A673 (cell line): ENCODE data around the gene UBA7.

ENCODE experiments used
- CTCF ChIP-seq: fragments of 300-800, 200-600 bp; sonication (generic); conservative IDR thresholded peaks from 2 replicates; pipeline ENCODE4 v1.5.1; 2017; ENCODE audit warnings: low read depth, mild to moderate bottlenecking, antibody characterized with exemption, low read length, moderate library complexity, mixed read lengths
- EZH2 ChIP-seq: fragments of 200-600 bp; sonication (generic); IDR thresholded peaks from 2 replicates; pipeline ENCODE4 v1.6.1; 2017; ENCODE audit warnings: borderline replicate concordance, low read depth, mild to moderate bottlenecking, mixed read lengths, antibody characterized with exemption, low read length; ENCODE audit not compliant: poor library complexity, severe bottlenecking

DNA sequence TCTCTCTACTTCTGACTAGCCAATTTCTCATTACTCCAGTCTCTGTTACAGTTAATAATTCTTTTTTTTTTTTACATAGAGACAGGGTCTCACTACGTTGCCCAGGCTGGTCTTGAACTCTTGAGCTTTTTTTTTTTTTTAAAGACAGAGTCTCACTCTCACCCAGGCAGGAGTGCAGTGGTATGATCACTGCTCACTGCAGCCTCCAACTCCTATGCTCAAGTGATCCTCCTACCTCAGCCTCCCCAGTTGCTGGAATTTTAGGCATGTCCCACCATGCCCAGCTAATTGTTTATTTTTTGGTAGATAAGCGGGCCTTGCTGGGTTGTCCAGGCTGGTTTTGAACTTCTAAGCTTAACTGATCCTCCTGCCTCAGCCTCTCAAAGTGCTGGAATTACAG, 41.0 kb downstream of the UBA7 start:
- no peak for TF ChIP-seq CTCF
- TF ChIP-seq EZH2, result no peak
